DMS114 treated with DMSO at 0.1 percent for 48 hours (cell line): ENCODE data around the gene SYNRG.

Experiments used
- DNase-seq: peaks from one replicate; lab custom pipeline; 2025; ENCODE audit not compliant: unreplicated experiment; lab: John Stamatoyannopoulos, UW

The SYNRG gene

GRCh38 chr17:37476431-37477120 lies 132.6 kb downstream of the SYNRG start:
- DNase-seq: no peak

GRCh38 chr17:37475731-37476420 lies 133.3 kb downstream of the SYNRG start:
- no peak for DNase-seq

GRCh38 chr17:37470181-37470580 lies 139.0 kb downstream of the SYNRG start:
- DNase-seq: no peak

- DNase-seq: no peak
Observed at GRCh38 chr17:37466471-37466870, 142.7 kb downstream of the SYNRG start.

- no peak for DNase-seq
Observed at GRCh38 chr17:37465069-37465616, 144.1 kb downstream of the SYNRG start.
